Embryonic facial prominence (tissue), 1 donor: ENCODE measurements around the gene SCO2.

Experiments used
- DNase-seq: peaks from one replicate; pipeline ENCODE4 v3.0.0-alpha.2; 2016; ENCODE audit errors: extremely low spot score

Gene SCO2

GRCh38 chr22:50500452-50500851, 24.9 kb downstream of the SCO2 start:
- DNase-seq, result no peak

- DNase-seq, result no peak
These were observed 27.0 kb downstream of the SCO2 start for GRCh38 chr22:50498322-50498890.

- no peak for DNase-seq
These were observed 28.3 kb downstream of the SCO2 start for GRCh38 chr22:50497093-50497492.

GRCh38 chr22:50490531-50491308, 34.7 kb downstream of the SCO2 start:
- no peak for DNase-seq

GRCh38 chr22:50489363-50490243, 35.8 kb downstream of the SCO2 start:
- DNase-seq, result no peak

- no peak for DNase-seq
These were observed 36.5 kb downstream of the SCO2 start for GRCh38 chr22:50488886-50489285.

- no peak for DNase-seq
These were observed 37.3 kb downstream of the SCO2 start for GRCh38 chr22:50488006-50488677.

GRCh38 chr22:50487290-50488005, 38.0 kb downstream of the SCO2 start:
- no peak for DNase-seq

- no peak for DNase-seq
These were observed 38.7 kb downstream of the SCO2 start, which contains the start of gene MIOX for GRCh38 chr22:50486561-50487289. TSS of gene MIOX (plus strand) at chr22:50486859. CDS start at chr22:50486898, 39 bp downstream.

GRCh38 chr22:50485221-50486131, 39.9 kb downstream of the SCO2 start:
- DNase-seq, result no peak

GRCh38 chr22:50483977-50484853, 41.2 kb downstream of the SCO2 start:
- no peak for DNase-seq

GRCh38 chr22:50483556-50483955, 41.8 kb downstream of the SCO2 start:
- DNase-seq, result no peak

- no peak for DNase-seq
These were observed 42.3 kb downstream of the SCO2 start for GRCh38 chr22:50483106-50483505.

GRCh38 chr22:50482107-50483074, 43.0 kb downstream of the SCO2 start:
- DNase-seq, result no peak

- no peak for DNase-seq
These were observed 43.8 kb downstream of the SCO2 start, which contains the start of gene ADM2 for GRCh38 chr22:50481440-50482106. TSS of gene ADM2 (plus strand) at chr22:50481543. CDS start at chr22:50481848, 305 bp downstream.

GRCh38 chr22:50481045-50481439, 44.4 kb downstream of the SCO2 start:
- DNase-seq, result no peak

- no peak for DNase-seq
These were observed 45.7 kb downstream of the SCO2 start for GRCh38 chr22:50479721-50480120.
